DND-41 (cell line): ENCODE measurements around the gene CD200.

Source experiments
- EZH2 ChIP-seq: IDR thresholded peaks from 3 replicates; pipeline ENCODE4 v1.6.1; 2012; ENCODE audit warnings: borderline replicate concordance, low read depth, mild to moderate bottlenecking, moderate library complexity, low read length, inconsistent platforms; ENCODE audit not compliant: severe bottlenecking
- TF ChIP-seq, protein P1 (sequence below): IDR thresholded peaks from 2 replicates; pipeline ENCODE4 v1.5.1; 2012; ENCODE audit warnings: borderline replicate concordance, low read length, moderate library complexity, mild to moderate bottlenecking; ENCODE audit not compliant: poor library complexity, severe bottlenecking; ENCODE audit errors: extremely low read depth

GRCh38 chr3:112355307-112355687 lies 22.3 kb downstream of the CD200 start:
- TF ChIP-seq, protein P1, sequence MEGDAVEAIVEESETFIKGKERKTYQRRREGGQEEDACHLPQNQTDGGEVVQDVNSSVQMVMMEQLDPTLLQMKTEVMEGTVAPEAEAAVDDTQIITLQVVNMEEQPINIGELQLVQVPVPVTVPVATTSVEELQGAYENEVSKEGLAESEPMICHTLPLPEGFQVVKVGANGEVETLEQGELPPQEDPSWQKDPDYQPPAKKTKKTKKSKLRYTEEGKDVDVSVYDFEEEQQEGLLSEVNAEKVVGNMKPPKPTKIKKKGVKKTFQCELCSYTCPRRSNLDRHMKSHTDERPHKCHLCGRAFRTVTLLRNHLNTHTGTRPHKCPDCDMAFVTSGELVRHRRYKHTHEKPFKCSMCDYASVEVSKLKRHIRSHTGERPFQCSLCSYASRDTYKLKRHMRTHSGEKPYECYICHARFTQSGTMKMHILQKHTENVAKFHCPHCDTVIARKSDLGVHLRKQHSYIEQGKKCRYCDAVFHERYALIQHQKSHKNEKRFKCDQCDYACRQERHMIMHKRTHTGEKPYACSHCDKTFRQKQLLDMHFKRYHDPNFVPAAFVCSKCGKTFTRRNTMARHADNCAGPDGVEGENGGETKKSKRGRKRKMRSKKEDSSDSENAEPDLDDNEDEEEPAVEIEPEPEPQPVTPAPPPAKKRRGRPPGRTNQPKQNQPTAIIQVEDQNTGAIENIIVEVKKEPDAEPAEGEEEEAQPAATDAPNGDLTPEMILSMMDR, result no peak
- TF ChIP-seq EZH2, result no peak
